ENCODE measurements around the gene FARS2.

DNA sequence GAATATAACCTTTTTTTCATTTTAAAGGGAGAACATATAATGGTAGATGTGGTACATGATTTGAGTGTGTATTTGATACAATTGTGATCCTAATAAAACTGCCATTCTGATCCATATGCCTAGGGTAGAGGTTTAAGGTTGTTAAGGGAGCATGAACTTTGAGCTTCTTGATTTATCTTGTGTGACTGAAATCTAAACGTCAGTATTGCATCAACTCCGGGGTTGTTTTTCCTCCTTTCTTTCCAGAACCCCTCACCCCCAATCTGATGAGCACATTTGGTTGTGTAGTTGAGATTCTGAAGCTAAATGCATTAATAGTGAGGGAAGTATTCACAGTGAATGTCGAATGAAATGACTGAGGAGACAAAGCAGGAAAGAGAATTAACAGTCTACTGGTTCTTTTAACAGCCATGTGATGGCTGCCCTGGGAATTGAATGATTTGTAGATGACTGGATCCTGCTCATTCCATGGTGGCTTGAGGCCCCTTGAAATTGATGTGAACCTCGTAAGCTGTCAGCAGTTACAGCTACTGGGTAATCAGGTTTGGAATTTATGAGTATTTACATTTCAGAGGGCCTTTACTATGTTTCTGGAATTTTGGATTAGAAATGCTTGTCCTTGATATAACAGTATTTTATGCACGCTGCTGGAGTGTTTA lies 44.8 kb downstream of the FARS2 start:
- TF ChIP-seq, protein P1, sequence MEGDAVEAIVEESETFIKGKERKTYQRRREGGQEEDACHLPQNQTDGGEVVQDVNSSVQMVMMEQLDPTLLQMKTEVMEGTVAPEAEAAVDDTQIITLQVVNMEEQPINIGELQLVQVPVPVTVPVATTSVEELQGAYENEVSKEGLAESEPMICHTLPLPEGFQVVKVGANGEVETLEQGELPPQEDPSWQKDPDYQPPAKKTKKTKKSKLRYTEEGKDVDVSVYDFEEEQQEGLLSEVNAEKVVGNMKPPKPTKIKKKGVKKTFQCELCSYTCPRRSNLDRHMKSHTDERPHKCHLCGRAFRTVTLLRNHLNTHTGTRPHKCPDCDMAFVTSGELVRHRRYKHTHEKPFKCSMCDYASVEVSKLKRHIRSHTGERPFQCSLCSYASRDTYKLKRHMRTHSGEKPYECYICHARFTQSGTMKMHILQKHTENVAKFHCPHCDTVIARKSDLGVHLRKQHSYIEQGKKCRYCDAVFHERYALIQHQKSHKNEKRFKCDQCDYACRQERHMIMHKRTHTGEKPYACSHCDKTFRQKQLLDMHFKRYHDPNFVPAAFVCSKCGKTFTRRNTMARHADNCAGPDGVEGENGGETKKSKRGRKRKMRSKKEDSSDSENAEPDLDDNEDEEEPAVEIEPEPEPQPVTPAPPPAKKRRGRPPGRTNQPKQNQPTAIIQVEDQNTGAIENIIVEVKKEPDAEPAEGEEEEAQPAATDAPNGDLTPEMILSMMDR (IDR thresholded peaks at IDR 0.05), result no peak
- no peak for TF ChIP-seq POLR2AphosphoS5 (IDR thresholded peaks at IDR 0.05)
